CD4-positive, alpha-beta T cell treated with Interferon gamma for 1 hour (primary cell): ENCODE data around the gene ZNF808.
"Not testable (repeated sequence)": the region's sequence is repeated elsewhere in the genome, so short reads cannot be mapped to it uniquely, and the experiment has no call there.

Experiments used
- DNase-seq: peaks from one replicate; pipeline ENCODE4 v3.0.0-alpha.2; 2020

Gene ZNF808

DNA sequence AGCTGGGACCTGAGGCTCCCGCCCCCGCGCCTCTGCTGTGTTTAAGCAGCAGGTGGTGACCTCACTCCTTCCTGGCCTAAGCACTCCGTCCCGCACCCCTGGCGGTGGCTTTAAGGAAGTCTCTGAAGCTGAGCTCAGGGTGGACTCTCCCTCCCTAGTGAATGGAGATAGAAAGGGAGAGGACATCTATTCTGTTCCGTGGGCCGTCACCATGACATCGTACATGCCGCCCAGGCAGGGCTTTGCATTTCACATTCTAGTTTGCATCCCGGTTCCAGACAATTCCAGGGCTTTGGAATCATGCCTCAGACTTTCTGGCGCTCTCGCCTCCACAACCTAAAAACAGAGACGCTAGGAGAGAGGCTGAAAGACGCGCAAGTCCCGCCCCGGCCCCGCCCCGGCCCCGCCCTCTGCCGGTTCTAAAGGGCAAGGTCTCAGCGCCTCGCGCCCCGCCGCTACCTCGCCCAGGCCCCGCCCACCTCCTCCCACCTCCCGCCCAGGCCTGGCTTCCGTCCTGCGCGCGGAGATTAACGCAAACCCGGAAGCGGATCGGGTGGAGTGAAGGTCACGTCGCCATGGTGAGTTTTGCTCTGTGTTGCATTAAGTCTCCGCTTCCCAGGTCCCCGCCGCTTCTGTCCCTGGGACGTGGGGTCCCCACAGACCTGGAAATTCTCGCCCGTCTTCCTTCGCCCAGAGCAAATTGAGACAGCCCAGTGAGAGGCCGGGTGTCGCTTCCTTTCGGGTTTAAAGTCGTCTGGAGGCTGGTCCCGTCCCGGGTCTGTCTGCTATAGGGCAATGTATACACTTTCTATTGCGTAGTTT, at the start of gene ZNF808:
Gene ZNF808 (plus strand): TSS at position 535 of the 822 bp plus-strand sequence. CDS start 15,617 bp downstream, outside the sequence.
- DNase-seq = peak; percentile 95

DNA sequence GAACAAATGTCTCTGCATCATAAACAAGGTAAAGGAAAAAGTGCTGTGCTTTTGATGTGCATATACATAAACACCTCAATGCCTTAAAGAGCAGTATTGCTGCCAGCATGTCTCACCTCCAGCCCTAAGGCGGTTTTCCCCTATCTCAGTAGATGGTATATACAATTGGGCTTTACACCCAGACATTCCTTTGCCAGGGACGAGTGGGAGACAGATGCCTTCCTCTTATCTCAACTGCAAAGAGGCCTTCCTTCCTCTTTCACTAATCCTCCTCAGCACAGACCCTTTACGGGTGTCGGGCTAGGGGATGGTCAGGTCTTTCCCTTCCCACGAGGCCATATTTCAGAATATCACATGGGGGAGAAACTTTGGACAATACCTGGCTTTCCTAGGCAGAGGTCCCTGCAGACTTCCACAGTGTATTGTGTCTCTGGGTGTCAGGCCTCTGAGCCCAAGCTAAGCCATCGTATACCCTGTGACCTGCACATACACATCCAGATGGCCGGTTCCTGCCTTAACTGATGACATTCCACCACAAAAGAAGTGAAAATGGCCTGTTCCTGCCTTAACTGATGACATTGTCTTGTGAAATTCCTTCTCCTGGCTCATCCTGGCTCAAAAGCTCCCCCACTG, 43.2 kb upstream of the ZNF808 start:
- not testable (repeated sequence) for DNase-seq

DNA sequence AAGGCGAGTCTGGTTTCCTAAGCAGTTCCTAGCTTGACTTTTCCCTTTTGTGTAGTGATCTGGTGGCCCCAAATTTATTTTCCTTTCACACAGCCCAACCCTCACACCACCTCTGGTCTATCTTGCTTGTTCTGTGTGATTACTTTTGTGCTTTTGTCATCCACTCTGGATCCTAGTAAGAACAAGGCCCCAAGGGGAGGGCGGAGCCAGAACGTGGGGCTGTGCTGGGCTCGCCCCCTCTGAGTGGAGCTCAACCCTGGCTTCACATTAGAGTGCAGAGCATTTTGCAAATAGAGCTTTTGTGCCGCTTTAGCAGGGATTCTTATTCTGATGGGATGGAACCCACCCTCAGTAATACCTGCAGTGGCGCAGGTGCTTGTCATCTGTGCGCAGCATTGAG, 42.4 kb upstream of the ZNF808 start:
- DNase-seq = not testable (repeated sequence)

DNA sequence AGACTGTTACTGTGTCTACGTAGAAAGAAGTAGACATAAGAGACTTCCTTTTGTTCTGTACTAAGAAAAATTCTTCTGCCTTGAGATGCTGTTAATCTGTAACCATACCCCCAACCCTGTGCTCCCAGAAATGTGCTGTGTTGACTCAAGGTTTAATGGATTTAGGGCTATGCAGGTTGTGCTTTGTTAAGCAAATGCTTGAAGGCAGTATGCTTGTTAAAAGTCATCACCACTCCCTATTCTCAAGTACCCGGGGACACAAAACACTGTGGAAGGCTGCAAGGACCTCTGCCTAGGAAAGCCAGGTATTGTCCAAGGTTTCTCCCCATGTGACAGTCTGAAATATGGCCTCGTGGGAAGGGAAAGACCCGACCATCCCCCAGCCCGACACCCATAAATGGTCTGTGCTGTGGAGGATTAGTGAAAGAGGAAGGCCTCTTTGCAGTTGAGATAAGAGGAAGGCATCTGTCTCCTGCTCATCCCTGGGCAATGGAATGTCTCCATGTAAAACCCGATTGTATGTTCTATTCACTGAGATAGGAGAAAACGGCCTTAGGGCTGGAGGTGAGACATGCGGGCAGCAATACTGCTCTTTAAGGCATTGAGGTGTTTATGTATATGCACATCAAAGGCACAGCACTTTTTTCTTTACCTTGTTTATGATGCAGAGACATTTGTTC, 41.8 kb upstream of the ZNF808 start:
- DNase-seq = not testable (repeated sequence)

DNA sequence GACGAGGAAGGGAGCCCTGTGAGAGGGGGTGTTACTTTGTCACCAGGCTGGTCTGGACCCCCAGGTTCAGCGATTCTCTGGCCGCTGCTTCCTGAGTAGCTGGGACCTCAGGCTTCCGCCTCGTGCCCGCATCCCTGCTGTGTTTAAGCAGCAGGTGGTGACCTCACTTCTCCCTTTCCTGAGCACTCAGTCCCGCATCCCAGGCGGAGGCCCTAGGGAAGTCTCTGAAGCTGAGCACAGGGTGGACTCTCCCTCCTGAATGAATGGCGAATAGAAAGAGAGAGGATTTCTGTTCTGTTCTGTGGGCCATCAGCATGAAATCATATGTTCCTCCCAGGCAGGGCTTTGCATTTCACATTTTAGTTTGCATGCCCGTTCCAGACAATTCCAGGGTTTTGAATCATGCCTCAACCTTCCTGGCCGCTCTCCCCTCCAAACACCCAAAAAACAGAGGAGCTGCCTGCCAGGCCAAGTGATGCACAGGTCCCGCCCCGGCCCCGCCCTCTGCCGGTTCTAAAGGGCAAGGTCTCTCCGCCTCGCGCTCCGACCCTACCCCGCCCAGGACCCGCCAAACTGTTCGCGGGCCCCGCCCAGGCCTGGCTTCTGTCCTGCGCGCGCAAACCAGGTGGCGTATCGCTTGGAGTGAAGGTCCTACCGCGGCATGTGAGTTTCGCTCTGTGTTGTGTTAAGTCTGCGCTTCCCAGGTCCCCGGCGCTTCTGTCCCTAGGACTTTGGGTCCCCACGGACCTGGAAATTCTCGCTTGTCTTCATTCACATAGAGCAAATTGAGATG, 35.1 kb upstream of the ZNF808 start:
- DNase-seq = no peak

DNA sequence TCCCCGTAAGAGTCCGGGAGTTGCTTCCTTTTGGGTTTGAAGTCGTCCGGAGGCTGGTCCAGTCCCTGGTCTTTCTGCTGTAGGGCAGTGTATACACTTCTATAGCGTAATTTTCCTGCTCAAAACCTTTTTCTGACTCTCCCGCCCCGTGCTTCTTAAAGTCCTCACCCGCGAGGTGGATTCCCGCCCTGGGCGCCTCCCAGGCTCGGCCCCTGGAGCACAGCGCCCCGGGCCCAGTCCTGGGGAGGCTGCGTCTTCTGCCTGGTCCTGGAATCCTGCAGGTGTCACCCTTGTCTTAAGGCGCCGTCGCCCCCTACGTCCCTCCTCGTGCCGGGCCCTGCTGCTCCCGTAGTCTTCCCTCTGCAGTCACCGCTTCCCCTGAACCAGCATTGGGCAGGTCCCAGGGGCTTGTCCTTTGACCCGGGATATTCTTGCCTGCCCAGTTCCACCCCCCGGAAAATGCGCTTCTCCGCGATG, 34.4 kb upstream of the ZNF808 start:
- DNase-seq = no peak

DNA sequence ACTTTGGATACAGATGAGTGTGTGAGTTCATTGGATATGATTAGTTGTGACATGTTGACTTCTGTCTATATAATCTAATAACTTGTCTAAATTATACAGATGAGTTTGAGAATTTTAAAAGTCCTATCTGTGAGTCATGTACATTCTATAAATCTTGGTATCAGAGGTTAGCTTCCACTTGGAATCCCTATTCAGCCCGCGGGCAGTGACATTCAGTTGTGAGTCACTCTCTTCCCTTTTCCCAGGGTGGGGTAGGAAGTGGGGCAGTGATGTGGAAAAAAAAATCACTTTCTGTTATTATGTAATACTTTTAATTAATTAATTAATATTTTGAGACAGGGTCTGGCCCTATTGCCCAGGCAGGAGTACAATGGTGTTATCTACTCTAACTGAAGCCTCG, 33.0 kb upstream of the ZNF808 start:
- no peak for DNase-seq

DNA sequence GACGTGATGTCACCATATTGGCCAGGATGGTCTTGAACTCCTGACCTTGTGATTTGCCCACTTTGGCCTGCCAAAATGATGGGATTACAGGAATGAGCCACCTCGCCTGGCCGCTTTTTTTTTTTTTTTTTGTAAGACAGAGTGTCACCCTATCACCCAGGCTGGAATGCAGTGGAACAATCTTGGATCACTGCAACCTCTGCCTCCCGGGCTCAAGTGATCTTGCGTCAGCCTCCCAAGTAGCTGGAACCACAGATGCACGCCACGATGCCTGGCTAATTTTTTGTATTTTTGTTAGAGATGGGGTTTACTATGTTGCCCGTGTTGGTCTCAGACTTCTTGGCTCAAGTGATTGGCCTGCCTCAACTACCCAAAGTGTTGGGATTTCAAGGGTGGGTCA, 28.9 kb upstream of the ZNF808 start:
- no peak for DNase-seq

DNA sequence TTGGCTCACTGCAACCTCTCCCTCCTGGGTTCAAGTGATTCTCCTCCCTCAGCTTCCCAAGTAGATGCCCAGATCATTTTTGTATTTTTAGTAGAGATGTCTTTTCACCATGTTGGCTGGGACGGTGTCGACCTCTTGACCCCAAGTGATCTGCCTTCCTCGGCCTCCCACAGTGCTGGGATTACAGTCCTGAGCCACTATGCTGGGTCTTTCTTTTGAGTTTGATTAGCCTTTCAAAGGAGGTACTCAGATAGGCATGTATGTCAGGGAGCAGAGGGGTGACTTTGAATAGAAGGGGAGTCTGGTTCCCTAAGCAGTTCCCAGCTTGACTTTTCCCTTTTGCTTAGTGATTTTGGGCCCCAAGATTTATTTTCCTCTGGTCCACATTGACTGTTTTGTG, 27.0 kb upstream of the ZNF808 start:
- DNase-seq = not testable (repeated sequence)

DNA sequence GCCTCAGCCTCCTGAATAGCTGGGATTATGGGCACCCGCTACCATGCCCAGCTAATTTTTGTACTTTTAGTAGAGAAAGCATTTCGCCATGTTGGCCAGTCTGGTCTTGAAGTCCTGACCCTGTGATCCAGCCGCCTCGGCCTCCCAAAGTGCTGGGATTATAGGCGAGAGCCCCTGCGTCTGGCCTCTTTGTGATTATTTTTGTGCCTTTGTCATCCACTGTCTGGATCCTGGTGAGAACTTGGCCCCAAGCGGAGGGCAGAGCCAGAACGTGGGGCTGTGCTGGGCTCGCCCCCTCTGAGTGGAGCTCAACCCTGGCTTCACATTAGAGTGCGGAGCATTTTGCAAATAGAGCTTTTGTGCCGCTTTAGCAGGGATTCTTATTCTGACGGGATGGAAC, 26.5 kb upstream of the ZNF808 start:
- not testable (repeated sequence) for DNase-seq

DNA sequence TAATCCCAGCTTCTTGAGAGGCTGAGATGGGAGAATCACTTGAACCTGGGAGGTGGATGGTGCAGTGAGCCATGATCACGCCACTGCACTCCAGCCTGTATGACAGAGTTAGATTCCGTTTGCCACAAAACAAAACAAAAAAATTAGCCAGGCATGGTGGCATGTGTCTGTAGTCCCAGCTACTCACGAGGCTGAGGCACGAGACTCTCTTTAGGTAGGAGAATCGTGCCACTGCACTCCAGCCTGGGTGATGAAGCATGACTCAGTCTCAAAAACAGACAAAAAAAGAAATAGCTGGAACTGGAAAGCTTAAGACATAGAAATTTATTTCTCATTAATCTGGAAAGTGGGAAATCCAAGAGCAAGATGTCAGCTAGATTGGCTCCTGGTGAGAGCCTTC, 20.2 kb upstream of the ZNF808 start:
- DNase-seq = no peak

DNA sequence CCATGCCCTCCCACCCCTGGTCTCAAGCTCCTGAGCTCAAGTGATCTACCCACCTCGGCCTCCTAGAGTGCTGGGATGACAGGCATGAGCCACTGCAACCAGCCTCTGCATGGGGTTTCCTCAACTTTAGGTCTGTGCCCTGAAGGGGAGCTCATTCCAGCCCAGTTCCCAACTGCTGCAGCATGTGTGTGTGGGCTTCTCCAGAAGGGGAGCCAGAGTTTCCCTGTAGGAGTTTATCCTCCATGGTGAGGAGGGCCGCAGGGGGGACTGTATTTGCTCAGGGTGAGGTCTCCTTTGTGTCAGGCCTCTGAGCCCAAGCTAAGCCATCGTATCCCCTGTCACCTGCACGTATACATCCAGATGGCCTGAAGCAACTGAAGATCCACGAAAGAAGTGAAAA, 11.3 kb upstream of the ZNF808 start:
- DNase-seq = no peak

DNA sequence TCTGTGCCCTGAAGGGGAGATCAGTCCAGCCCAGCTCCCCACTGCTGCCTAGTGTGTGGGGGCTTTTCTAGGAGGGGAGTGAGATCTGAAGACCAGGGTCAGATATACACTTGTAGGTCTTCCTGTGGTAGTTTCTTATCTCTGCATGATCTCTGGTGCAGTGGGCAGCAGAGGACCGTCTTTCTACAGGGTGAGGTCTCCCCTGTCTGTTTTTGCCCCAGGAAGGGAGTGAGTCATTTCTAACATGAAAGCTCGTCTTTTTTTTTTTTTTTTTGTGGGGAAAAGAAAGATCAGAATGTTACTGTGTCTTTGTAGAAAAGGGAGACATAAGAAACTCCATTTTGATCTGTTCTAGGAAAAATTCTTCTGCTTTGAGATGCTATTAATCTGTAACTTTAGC, 8.8 kb upstream of the ZNF808 start:
- DNase-seq = no peak

DNA sequence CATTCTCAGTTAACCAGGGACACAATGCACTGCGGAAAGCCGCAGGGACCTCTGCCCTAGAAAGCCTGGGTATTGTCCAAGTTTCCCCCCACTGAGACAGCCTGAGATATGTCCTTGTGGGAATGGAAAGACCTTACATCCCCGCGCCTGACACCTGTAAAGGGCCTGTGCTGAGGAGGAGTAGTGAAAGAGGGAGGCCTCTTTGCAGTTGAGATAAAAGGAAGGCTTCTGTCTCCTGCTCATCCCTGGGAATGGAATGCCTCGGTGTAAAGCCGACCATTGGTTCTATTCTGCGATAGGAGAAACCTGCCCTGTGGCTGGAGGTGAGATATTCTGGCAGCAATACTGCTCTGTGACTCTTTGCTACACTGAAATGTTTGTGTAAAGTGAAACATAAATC, 8.3 kb upstream of the ZNF808 start:
- not testable (repeated sequence) for DNase-seq

DNA sequence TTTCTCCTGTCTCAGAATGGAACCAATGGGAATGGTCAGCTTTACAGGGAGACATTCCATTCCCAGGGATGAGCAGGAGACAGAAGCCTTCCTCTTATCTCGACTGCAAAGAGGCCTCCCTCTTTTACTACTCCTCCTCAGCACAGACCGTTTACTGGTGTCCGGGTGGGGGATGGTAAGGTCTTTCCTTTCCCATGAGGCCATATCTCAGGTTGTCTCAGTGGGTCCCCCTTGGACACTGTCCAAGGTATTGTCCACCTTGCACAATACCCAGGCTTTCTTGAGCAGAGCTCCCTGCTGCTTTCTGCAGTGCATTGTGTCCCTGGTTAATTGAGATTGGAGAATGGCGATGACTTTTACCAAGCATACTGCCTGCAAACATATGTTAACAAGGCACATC, 7.5 kb upstream of the ZNF808 start:
- no peak for DNase-seq

DNA sequence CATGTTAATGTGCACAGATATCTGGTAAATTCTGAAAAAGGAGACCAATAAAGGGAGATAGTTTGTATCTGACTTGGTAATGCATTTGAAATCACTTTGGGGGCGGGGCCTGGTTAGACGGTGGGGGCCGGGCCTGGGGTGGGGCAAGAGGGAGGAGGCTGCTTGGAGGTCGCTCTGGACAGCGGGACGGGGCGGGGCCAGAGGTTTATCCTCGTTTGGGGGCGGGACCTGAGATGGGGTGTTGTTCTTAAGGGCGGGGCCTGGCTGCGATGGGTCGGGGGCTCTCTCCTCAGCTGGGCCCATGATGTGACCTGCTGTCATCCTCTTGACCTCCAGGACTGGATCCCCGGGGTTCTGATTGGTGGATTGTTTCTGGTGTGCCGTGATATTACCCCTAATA, 4.9 kb upstream of the ZNF808 start:
- DNase-seq = no peak

DNA sequence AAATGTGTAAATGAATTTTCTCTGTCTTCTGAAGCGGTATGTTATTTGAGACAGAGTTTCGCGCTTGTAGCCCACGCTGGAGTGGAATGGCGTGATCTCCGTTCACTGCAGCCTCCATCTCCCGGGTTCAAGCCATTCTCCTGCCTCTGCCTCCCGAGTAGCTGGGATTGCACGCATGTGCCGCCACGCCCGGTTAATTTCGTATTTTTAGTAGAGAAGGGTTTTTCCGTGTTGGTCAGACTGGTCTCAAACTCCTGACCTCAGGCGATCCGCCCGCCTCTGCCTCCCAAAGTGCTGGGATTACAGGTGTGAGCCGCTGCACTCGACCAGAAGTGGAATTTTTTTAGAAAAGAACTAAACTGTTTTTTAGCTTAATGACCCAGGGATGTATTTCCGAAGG, 3.4 kb upstream of the ZNF808 start:
- DNase-seq = no peak

DNA sequence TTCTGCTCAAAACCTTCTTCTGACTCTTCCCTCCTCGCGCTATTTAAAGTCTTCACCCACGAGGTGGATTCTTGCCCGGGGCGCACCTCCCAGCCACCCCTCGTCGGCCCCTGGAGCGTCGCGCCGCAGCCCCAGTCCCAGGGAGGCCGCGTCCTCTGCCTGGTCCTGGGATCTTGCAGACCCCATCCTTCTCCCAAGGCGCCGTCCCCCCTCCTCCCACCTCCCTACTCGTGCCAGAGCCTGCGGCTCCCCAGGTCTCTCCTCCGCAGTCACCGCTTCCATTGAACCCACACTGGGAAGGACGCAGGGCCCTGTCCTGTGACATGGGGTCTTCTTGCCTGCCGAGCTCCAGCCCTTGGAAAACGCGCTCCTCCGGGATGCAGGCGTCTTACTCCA, 486 bp downstream of the ZNF808 start:
- no peak for DNase-seq

DNA sequence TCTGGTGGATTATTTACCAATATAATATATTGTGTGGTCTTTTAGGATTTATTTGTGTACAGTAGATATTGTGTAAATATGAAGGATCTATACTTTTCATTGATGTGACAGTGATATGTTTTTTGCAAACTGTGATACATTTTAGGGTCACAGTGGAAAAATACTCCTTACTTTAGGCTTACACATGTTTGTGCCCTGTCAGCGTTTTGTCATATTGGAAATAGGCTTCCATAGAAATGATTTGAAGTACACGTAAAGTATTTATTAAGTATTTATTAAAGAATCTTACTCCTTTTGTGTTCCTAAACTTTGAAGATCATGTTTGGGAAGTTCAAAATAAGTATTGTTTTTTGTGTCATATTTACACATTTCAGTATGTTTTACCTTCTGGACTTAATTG, 5.0 kb downstream of the ZNF808 start:
- no peak for DNase-seq

DNA sequence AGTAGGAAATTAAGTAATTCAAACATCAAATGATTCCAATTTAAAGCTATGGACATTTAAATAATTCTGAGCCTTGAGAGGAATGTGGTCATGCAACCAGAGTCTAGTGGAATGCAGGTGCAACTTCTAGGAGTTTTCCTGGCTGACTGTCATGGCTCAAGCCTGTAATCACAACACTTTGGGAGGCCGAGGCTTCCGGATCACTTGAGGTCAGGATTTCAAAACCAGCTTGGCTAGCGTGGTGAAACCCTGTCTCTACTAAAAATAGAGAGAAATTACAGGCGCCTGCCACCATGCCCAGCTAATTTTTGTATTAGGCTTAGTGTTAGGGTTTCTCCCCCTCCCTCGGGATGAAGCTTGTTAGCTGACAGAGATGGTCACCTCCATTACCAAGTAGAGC, 6.4 kb downstream of the ZNF808 start:
- no peak for DNase-seq

DNA sequence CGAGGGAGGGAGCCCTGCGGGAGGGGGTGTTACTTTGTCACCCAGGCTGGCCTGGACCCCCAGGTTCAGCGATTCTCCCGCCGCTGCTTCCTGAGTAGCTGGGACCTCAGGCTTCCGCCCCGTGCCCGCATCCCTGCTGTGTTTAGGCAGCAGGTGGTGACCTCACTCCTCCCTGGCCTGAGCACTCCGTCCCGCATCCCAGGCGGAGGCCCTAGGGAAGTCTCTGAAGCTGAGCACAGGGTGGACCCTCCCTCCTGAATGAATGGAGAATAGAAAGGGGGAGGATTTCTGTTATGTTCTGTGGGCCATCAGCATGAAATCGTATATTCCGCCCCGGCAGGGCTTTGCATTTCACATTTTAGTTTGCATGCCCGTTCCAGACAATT, 7.9 kb downstream of the ZNF808 start:
- not testable (repeated sequence) for DNase-seq

DNA sequence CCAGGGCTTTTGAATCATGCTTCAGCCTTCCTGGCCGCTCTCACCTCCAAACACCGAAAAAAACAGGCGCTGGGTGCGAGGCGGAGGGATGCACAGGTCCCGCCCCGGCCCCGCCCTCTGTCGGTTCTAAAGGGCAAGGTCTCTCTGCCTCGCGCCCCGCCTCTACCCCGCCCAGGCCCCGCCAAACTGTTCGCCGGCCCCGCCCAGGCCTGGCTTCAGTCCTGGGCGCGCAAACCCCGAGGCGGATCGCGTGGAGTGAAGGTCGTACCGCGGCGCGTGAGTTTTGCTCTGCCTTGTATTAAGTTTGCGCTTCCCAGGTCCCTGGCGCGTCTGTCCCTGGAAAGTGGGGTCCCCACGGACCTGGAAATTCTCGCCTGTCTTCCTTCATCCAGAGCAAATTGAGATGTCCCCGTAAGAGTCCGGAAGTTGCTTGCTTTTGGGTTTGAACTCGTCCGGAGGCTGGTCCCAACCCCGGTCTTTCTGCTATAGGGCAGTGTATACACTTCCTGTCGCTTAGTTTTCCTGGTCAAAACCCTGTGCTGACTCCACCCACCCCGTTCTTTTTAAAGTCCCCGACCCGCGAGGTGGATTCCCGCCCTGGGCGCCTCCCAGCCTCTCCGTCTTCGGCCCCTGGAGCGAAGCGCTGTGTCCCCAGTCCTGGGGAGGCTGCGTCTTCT, 8.4 kb downstream of the ZNF808 start:
- peak; percentile 87 for DNase-seq

DNA sequence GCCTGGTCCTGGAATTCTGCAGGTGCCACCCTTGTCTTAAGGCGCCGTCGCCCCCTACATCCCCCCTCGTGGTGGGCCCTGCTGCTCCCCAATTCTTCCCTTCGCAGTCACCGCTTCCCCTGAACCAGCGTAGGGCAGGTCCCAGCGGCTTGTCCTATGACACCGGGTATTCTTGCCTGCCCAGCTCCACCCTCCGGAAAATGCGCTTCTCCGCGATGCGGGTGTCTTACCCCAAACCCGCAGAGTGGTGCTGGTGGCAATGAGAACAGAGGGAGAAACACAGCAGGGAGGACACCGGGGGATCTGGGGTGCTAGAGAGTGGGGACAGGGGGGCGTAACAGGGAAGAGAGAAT, 9.0 kb downstream of the ZNF808 start:
- DNase-seq = peak; percentile 61
